ENCODE data around the gene ODAD3.
"Not testable (repeated sequence)": the region's sequence is repeated elsewhere in the genome, so short reads cannot be mapped to it uniquely, and the experiment has no call there.

Gene ODAD3

GRCh38 chr19:11384778-11385129, 50.2 kb downstream of the ODAD3 start:
- Histone ChIP-seq H3K4me3 (ENCODE audit: low read depth in 1 of 2, low read length in 2 of 2) (no peak overlapping the region), H3K27me3 (ENCODE audit: control insufficient read depth in 1 of 2, insufficient read depth in 2 of 2, low read length in 2 of 2) (no peaks in the 10 kb centered on the region), H3K27ac (ENCODE audit: low read depth, low read length) (no peak overlapping the region), H3K9me3 (ENCODE audit: control insufficient read depth in 1 of 2, low read length in 2 of 2) (no peaks in the 10 kb centered on the region), H3K9ac (ENCODE audit: low read depth in 1 of 2, low read length in 2 of 2) (no peak overlapping the region), H3K36me3 (ENCODE audit: control insufficient read depth in 1 of 2, insufficient read depth in 2 of 2, low read length in 2 of 2) (no peaks in the 10 kb centered on the region), H3K4me1 (ENCODE audit: control insufficient read depth in 1 of 2, insufficient read depth in 2 of 2, low read length in 2 of 2) (peaks cover 14 to 34% of the 10 kb centered on the region in 2 donors)

- peaks cover 14 to 34% of the 10 kb centered on the region in 2 donors for H3K4me1 ChIP-seq (ENCODE audit: control insufficient read depth in 1 of 2, insufficient read depth in 2 of 2, low read length in 2 of 2)
- H3K4me3 ChIP-seq (ENCODE audit: low read depth in 1 of 2, low read length in 2 of 2) = peak overlapping the region; percentile 47 to 55
- no peaks in the 10 kb centered on the region for H3K9me3 ChIP-seq (ENCODE audit: control insufficient read depth in 1 of 2, low read length in 2 of 2)
These were observed 51.2 kb downstream of the ODAD3 start for GRCh38 chr19:11383706-11384048.

GRCh38 chr19:11382898-11383705, 51.8 kb downstream of the ODAD3 start:
- Histone ChIP-seq H3K27ac (ENCODE audit: low read depth, low read length) (no peak overlapping the region), H3K36me3 (ENCODE audit: control insufficient read depth in 1 of 2, insufficient read depth in 2 of 2, low read length in 2 of 2) (no peaks in the 10 kb centered on the region), H3K4me3 (ENCODE audit: low read depth in 1 of 2, low read length in 2 of 2) (peak overlapping the region; percentile 47 to 55), H3K9ac (ENCODE audit: low read depth in 1 of 2, low read length in 2 of 2) (peak overlapping the region in 1 of 2 donors; percentile 18), H3K4me1 (ENCODE audit: control insufficient read depth in 1 of 2, insufficient read depth in 2 of 2, low read length in 2 of 2) (peaks cover 14 to 34% of the 10 kb centered on the region in 2 donors), H3K27me3 (ENCODE audit: control insufficient read depth in 1 of 2, insufficient read depth in 2 of 2, low read length in 2 of 2) (no peaks in the 10 kb centered on the region), H3K9me3 (ENCODE audit: control insufficient read depth in 1 of 2, low read length in 2 of 2) (no peaks in the 10 kb centered on the region)

More at GRCh38 chr19:11383706-11384048, 51.2 kb downstream of the ODAD3 start:
- H3K9ac ChIP-seq (ENCODE audit: low read depth in 1 of 2, low read length in 2 of 2) = peak overlapping the region in 1 of 2 donors; percentile 18
- H3K27ac ChIP-seq (ENCODE audit: low read depth, low read length) = no peak overlapping the region
- H3K27me3 ChIP-seq (ENCODE audit: control insufficient read depth in 1 of 2, insufficient read depth in 2 of 2, low read length in 2 of 2) = no peaks in the 10 kb centered on the region
- H3K36me3 ChIP-seq (ENCODE audit: control insufficient read depth in 1 of 2, insufficient read depth in 2 of 2, low read length in 2 of 2) = no peaks in the 10 kb centered on the region

GRCh38 chr19:11380653-11381537, 54.0 kb downstream of the ODAD3 start:
- peak overlapping the region; percentile 61 to 87 for H3K9ac ChIP-seq (ENCODE audit: low read depth in 1 of 2, low read length in 2 of 2)

GRCh38 chr19:11379857-11380350, 55.0 kb downstream of the ODAD3 start:
- H3K27me3 ChIP-seq (ENCODE audit: control insufficient read depth in 1 of 2, insufficient read depth in 2 of 2, low read length in 2 of 2) = no peaks in the 10 kb centered on the region
- no peak overlapping the region for H3K27ac ChIP-seq (ENCODE audit: low read depth, low read length)
- peak overlapping the region in 1 of 2 donors; percentile 74 for H3K4me3 ChIP-seq (ENCODE audit: low read depth in 1 of 2, low read length in 2 of 2)
- H3K36me3 ChIP-seq (ENCODE audit: control insufficient read depth in 1 of 2, insufficient read depth in 2 of 2, low read length in 2 of 2) = no peaks in the 10 kb centered on the region
- no peaks in the 10 kb centered on the region for H3K9me3 ChIP-seq (ENCODE audit: control insufficient read depth in 1 of 2, low read length in 2 of 2)
- H3K4me1 ChIP-seq (ENCODE audit: control insufficient read depth in 1 of 2, insufficient read depth in 2 of 2, low read length in 2 of 2) = peaks cover 20 to 47% of the 10 kb centered on the region in 2 donors
- H3K9ac ChIP-seq (ENCODE audit: low read depth in 1 of 2, low read length in 2 of 2) = peak overlapping the region; percentile 61 to 87

More at GRCh38 chr19:11380653-11381537, 54.0 kb downstream of the ODAD3 start:
- no peaks in the 10 kb centered on the region for H3K27me3 ChIP-seq (ENCODE audit: control insufficient read depth in 1 of 2, insufficient read depth in 2 of 2, low read length in 2 of 2)
- peaks cover 15 to 40% of the 10 kb centered on the region in 2 donors for H3K4me1 ChIP-seq (ENCODE audit: control insufficient read depth in 1 of 2, insufficient read depth in 2 of 2, low read length in 2 of 2)
- peak overlapping the region; percentile 76 for H3K27ac ChIP-seq (ENCODE audit: low read depth, low read length)
- H3K4me3 ChIP-seq (ENCODE audit: low read depth in 1 of 2, low read length in 2 of 2) = peak overlapping the region; percentile 74 to 93
- no peaks in the 10 kb centered on the region for H3K36me3 ChIP-seq (ENCODE audit: control insufficient read depth in 1 of 2, insufficient read depth in 2 of 2, low read length in 2 of 2)
- no peaks in the 10 kb centered on the region for H3K9me3 ChIP-seq (ENCODE audit: control insufficient read depth in 1 of 2, low read length in 2 of 2)

GRCh38 chr19:11379269-11379845, 55.6 kb downstream of the ODAD3 start:
- not testable (repeated sequence) for H3K36me3 ChIP-seq (ENCODE audit: control insufficient read depth in 1 of 2, insufficient read depth in 2 of 2, low read length in 2 of 2); H3K4me3 ChIP-seq (ENCODE audit: low read depth in 1 of 2, low read length in 2 of 2); H3K27me3 ChIP-seq (ENCODE audit: control insufficient read depth in 1 of 2, insufficient read depth in 2 of 2, low read length in 2 of 2); H3K9ac ChIP-seq (ENCODE audit: low read depth in 1 of 2, low read length in 2 of 2); H3K27ac ChIP-seq (ENCODE audit: low read depth, low read length); H3K9me3 ChIP-seq (ENCODE audit: control insufficient read depth in 1 of 2, low read length in 2 of 2)
- peaks cover 20 to 46% of the 10 kb centered on the region in 2 donors for H3K4me1 ChIP-seq (ENCODE audit: control insufficient read depth in 1 of 2, insufficient read depth in 2 of 2, low read length in 2 of 2)

- no peak overlapping the region for H3K27ac ChIP-seq (ENCODE audit: low read depth, low read length)
- H3K36me3 ChIP-seq (ENCODE audit: control insufficient read depth in 1 of 2, insufficient read depth in 2 of 2, low read length in 2 of 2) = no peaks in the 10 kb centered on the region
- no peaks in the 10 kb centered on the region for H3K27me3 ChIP-seq (ENCODE audit: control insufficient read depth in 1 of 2, insufficient read depth in 2 of 2, low read length in 2 of 2)
- no peaks in the 10 kb centered on the region for H3K9me3 ChIP-seq (ENCODE audit: control insufficient read depth in 1 of 2, low read length in 2 of 2)
- H3K4me1 ChIP-seq (ENCODE audit: control insufficient read depth in 1 of 2, insufficient read depth in 2 of 2, low read length in 2 of 2) = peaks cover 26 to 46% of the 10 kb centered on the region in 2 donors
- H3K9ac ChIP-seq (ENCODE audit: low read depth in 1 of 2, low read length in 2 of 2) = no peak overlapping the region
- H3K4me3 ChIP-seq (ENCODE audit: low read depth in 1 of 2, low read length in 2 of 2) = no peak overlapping the region
These were observed 56.4 kb downstream of the ODAD3 start for GRCh38 chr19:11378319-11379189.

- H3K27ac ChIP-seq (ENCODE audit: low read depth, low read length) = no peak overlapping the region
- H3K27me3 ChIP-seq (ENCODE audit: control insufficient read depth in 1 of 2, insufficient read depth in 2 of 2, low read length in 2 of 2) = no peaks in the 10 kb centered on the region
- no peaks in the 10 kb centered on the region for H3K9me3 ChIP-seq (ENCODE audit: control insufficient read depth in 1 of 2, low read length in 2 of 2)
- H3K4me1 ChIP-seq (ENCODE audit: control insufficient read depth in 1 of 2, insufficient read depth in 2 of 2, low read length in 2 of 2) = peaks cover 24 to 39% of the 10 kb centered on the region in 2 donors
- H3K36me3 ChIP-seq (ENCODE audit: control insufficient read depth in 1 of 2, insufficient read depth in 2 of 2, low read length in 2 of 2) = no peaks in the 10 kb centered on the region
- H3K4me3 ChIP-seq (ENCODE audit: low read depth in 1 of 2, low read length in 2 of 2) = no peak overlapping the region
- no peak overlapping the region for H3K9ac ChIP-seq (ENCODE audit: low read depth in 1 of 2, low read length in 2 of 2)
These were observed 57.2 kb downstream of the ODAD3 start for GRCh38 chr19:11377756-11378155.

GRCh38 chr19:11377237-11377636, 57.7 kb downstream of the ODAD3 start:
- Histone ChIP-seq H3K4me1 (ENCODE audit: control insufficient read depth in 1 of 2, insufficient read depth in 2 of 2, low read length in 2 of 2) (peaks cover 24 to 37% of the 10 kb centered on the region in 2 donors), H3K4me3 (ENCODE audit: low read depth in 1 of 2, low read length in 2 of 2) (no peak overlapping the region), H3K27me3 (ENCODE audit: control insufficient read depth in 1 of 2, insufficient read depth in 2 of 2, low read length in 2 of 2) (no peaks in the 10 kb centered on the region), H3K27ac (ENCODE audit: low read depth, low read length) (no peak overlapping the region), H3K36me3 (ENCODE audit: control insufficient read depth in 1 of 2, insufficient read depth in 2 of 2, low read length in 2 of 2) (no peaks in the 10 kb centered on the region), H3K9ac (ENCODE audit: low read depth in 1 of 2, low read length in 2 of 2) (no peak overlapping the region), H3K9me3 (ENCODE audit: control insufficient read depth in 1 of 2, low read length in 2 of 2) (no peaks in the 10 kb centered on the region)

All from duodenal mucosa (tissue), 2 donors.